MM.1S (cell line): ENCODE results near the gene MYLK4.

Experiments
- CTCF ChIP-seq: fragments of 300-600 bp; sonication (generic); IDR thresholded peaks from 2 replicates; pipeline ENCODE4 v1.5.1; 2016; ENCODE audit warnings: antibody characterized with exemption, low read length, mixed read lengths
- EZH2 ChIP-seq: fragments of 300-600 bp; sonication (generic); optimal IDR thresholded peaks from 2 replicates; pipeline ENCODE3; 2017; ENCODE audit warnings: low read depth, mild to moderate bottlenecking, antibody characterized with exemption, low read length, mixed read lengths
- EZH2phosphoT487 ChIP-seq: fragments of 300-600 bp; sonication (generic); IDR thresholded peaks from 2 replicates; pipeline ENCODE4 v1.6.1; 2018; ENCODE audit warnings: antibody characterized with exemption, low read length

- TF ChIP-seq CTCF (no peak), EZH2 (no peak), EZH2phosphoT487 (no peak)
Measured at GRCh38 chr6:2754393-2754792, 3.7 kb upstream of the MYLK4 start.
